GM19099 (cell line): ENCODE results near the gene MEPCE.
A peak's percentile ranks its signal among the peaks of the same experiment; 100 is the strongest.

ENCODE experiments used
- POLR2A ChIP-seq: IDR thresholded peaks from 3 replicates; pipeline ENCODE4 v1.6.1; 2011; ENCODE audit warnings: low read depth; ENCODE audit not compliant: insufficient read length; ENCODE audit errors: extremely low read depth

MEPCE gene

GRCh38 chr7:100466653-100467605 is 37.3 kb downstream of the MEPCE start:
- TF ChIP-seq POLR2A: no peak

- no peak for TF ChIP-seq POLR2A
Observed at GRCh38 chr7:100467638-100468373, 38.2 kb downstream of the MEPCE start.

DNA sequence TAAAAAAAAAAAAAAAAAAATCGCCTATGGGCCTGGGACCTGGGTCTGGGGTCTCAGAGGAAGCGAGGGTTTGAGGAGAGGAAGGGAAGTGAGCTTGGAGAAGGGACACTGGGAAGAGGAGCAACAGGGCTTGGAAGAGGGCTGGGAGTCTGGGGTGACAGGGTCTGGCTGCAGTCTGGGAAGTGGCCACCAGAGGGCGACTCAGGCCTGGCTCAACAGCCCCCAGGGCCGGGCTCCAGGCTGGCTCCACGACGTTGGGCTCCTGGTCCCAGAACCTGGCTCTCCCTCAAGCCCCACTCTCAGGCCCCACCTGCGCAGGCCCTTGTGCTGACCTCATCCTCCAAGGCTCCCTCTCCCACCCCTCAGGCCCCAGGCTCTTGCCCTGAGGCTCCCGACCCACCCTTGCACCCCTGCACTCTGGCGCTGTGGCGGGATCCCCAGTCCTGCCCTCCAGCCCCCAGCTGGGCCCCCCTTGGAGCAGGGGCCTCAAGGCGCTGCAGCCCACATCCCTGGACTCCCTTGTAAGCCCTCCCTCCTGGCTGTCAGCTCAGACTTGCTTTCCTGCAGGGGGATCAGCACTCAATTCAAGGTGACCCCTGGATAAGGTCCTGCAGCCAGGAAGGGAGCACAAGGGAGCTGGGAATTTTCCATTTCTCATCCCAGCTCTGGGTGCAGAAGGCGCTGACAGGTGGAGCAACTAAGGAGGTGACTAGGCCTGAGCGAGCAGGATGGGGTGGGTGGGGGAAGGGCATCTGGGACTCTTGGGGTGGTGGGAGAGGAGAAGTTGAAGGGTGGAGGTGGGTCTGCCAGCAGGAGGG is 39.8 kb downstream of the MEPCE start:
- TF ChIP-seq POLR2A: no peak

- no peak for TF ChIP-seq POLR2A
Observed at GRCh38 chr7:100471021-100471420, 41.4 kb downstream of the MEPCE start.

DNA sequence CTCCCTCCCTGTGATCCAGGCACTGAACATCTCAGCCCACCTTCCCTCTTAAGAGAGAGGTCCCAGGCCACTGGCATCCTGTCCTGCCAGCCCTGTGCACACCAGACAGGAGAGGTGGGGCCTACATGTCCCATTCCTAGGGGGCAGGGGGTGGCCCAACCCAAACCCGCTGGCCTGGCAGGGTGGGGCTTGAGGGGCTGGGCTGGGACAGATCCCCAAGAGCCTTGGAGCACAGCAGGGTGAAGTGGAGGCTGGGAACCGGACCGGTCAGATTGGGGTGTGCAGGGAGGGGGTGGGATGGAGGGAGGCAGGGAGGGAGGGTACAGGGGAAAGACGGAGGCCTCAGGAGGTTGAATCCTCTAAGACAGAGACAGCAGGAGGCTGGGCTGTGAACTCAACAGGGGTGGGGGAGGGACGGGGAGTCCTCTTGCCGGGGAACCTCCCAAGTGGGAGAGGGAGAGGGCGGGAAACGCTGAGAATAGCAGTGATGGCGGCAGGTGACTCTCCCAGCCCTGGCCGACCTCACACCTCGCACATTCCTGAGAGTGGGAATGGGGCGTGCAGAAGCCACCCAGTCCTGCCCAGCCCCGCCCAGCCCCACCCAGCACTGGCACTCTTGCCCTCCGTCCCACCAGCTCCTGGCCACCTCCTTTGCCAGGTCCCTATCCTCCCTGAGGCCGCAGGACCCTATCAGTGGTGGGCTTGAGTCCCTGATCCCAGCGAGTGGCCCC is 42.7 kb downstream of the MEPCE start:
- TF ChIP-seq POLR2A: no peak

DNA sequence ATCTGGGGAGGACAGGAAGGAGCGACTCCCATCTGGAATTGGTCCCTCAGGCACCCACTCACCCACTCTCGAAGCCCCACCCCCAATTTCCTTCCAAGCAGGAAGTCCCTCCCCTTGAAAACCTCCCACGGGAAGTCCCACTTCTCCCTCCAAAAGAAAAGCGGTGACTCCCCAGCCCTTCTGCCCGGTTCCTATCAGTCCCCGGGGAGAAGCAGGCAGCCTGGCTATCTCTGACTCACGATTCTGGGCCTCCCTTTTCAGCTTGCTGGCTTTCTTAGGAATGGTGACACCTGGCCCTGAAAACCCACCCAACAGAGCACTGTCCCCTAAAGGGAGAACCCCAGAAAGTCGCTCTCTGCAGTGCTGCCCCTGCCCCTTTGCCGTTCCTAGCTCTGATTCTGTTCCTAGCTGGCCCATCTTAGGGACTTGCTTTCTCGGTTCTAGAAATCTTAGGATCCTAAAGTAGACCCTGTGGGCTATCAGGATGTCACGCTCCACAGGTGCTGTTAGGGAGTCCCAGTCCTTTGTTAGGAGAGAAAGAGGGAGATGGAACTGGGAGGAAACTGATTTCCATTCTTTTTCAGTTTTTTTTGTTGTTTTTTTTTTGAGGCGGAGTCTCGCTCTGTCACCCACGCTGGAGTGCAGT is 43.3 kb downstream of the MEPCE start:
- no peak for TF ChIP-seq POLR2A

GRCh38 chr7:100475549-100475948 is 45.9 kb downstream of the MEPCE start:
- no peak for TF ChIP-seq POLR2A

GRCh38 chr7:100476101-100476780 is 46.6 kb downstream of the MEPCE start:
- TF ChIP-seq POLR2A: no peak

- no peak for TF ChIP-seq POLR2A
Observed at GRCh38 chr7:100476903-100477870, 47.6 kb downstream of the MEPCE start.

- TF ChIP-seq POLR2A: no peak
Observed at GRCh38 chr7:100477871-100478267, 48.2 kb downstream of the MEPCE start.

- TF ChIP-seq POLR2A: peak; percentile 81
Observed at GRCh38 chr7:100478958-100479660, 49.5 kb downstream of the MEPCE start, which contains the start of gene TSC22D4. TSC22D4 (minus strand) TSS chr7:100479214; CDS start chr7:100478038, 1,176 bp downstream.

GRCh38 chr7:100481466-100481865 is 51.8 kb downstream of the MEPCE start:
- no peak for TF ChIP-seq POLR2A
